HUES64 (cell line): Measurements from ENCODE around the gene SLC28A2.
A peak's percentile ranks its signal among the peaks of the same experiment; 100 is the strongest.
"Not testable (repeated sequence)": the region's sequence is repeated elsewhere in the genome, so short reads cannot be mapped to it uniquely, and the experiment has no call there.

ENCODE experiments used
- H3K27ac ChIP-seq: 2 replicates; pipeline ENCODE4 v1.7.0; 2013; ENCODE audit warnings: low read depth, low read length, inconsistent platforms
- H3K27me3 ChIP-seq: 2 replicates; pipeline ENCODE4 v1.6.1; 2013; ENCODE audit warnings: mild to moderate bottlenecking, low read length; ENCODE audit not compliant: insufficient read depth
- H3K36me3 ChIP-seq: 2 replicates; pipeline ENCODE4 v1.6.1; 2013; ENCODE audit warnings: mild to moderate bottlenecking, low read length; ENCODE audit not compliant: insufficient read depth
- H3K4me1 ChIP-seq: 2 replicates; pipeline ENCODE4 v1.6.1; 2013; ENCODE audit warnings: mild to moderate bottlenecking, low read length, moderate library complexity; ENCODE audit not compliant: insufficient read depth
- H3K4me3 ChIP-seq: 2 replicates; pipeline ENCODE4 v1.5.1; 2013; ENCODE audit warnings: mild to moderate bottlenecking, low read length, moderate library complexity
- H3K9ac ChIP-seq: 2 replicates; pipeline ENCODE4 v1.6.1; 2013; ENCODE audit warnings: mild to moderate bottlenecking, low read depth, low read length
- H3K9me3 ChIP-seq: 2 replicates; pipeline ENCODE4 v1.6.1; 2013; ENCODE audit warnings: low read depth, low read length; ENCODE audit not compliant: insufficient read depth
- WGBS: fragments of 150-250, 120-280 bp; methylation state at CpG from one replicate; pipeline ENCODE4 v1.1.7; 2013; ENCODE audit warnings: missing lambda C conversion rate; 5-methylcytosine and 5-hydroxymethylcytosine counted together

The SLC28A2 gene

DNA sequence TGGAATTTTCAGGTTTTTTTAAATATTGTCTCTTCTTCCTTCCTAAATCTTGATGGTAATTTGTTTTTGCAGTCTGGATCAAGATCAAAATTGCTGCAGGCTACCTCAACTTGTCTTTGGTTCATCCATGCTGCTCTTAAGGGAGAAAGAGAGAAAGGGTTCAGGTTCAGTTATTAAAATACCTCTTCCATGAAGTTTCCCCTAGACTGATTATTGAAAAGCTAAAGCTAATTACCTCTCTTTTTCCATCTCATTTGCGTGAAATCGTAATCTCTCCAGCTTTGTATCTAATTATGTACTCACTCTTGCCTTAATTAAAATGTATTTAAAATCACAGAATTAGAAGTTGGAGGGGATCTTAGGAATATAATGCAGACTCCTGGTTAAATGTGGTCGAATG is 52.7 kb downstream of the SLC28A2 start:
- Histone ChIP-seq H3K36me3 (no peaks in the 10 kb centered on the region), H3K9me3 (peaks cover 18% of the 10 kb centered on the region)
- whole genome bisulfite sequencing: 83% methylated on average over 1 of the region's 3 CpGs

DNA sequence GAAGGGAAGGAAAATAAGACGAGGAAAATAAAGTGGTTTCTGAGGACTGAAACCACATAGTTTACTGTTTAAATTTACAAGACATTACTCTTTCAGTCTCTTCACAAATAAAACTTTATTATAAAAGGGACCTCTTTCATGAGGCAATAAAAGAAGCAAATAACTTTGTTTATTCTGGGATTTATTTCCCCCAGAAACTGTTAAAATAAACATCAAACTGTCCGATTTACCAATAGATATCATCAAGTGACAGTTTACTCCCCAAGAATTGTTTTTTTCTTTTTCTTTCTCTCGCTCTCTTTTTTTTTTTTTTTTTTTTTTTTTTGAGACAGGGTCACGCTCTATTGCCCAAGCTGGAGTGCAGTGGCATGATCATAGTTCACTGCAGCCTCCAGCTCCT is 54.1 kb downstream of the SLC28A2 start:
- Histone ChIP-seq H3K4me1 (no peaks in the 10 kb centered on the region), H3K4me3 (no peak overlapping the region), H3K9me3 (peaks cover 16% of the 10 kb centered on the region; the same call in 1 of the 2 replicates), H3K27me3 (peaks cover 4% of the 10 kb centered on the region; the same call in 1 of the 2 replicates), H3K27ac (no peak overlapping the region), H3K9ac (no peak overlapping the region), H3K36me3 (no peaks in the 10 kb centered on the region)
- 93% methylated on average over 3 of the region's 4 CpGs for WGBS

More for the DNA sequence above, 52.7 kb downstream of the SLC28A2 start:
- Histone ChIP-seq H3K27me3 (peaks cover 4% of the 10 kb centered on the region; the same call in 1 of the 2 replicates), H3K4me1 (no peaks in the 10 kb centered on the region), H3K9ac (no peak overlapping the region), H3K27ac (no peak overlapping the region), H3K4me3 (no peak overlapping the region)

DNA sequence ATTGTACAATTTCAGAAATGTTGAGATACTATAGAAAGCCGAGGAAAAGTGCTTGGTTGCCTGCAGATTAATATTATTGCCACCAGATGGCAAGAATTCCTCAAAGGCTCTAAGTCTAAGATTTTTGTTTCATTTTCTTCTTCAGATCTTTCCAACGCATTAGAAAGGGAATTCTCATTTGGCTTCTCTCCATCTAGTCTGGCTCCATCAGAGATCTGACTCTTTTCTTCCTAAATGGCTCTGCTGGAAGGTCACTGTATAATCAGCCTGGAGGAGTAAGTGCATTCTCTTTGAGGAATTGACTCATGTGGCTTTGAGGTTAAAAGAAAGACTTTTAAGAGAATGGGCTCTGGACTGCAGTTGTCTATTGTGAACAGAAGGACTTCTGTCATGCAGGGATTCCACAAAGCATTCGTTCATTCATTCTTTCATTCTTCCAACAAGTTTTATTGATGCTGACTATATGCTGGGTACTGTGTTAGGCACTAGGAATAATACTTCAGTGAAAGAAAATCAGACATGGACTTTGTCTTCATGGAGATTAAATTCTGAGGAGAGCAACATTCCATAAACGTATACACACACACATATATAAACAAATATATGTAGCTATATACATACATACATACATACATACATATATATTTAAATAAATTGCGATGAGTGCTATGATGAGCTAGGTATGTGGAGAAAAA is 55.3 kb downstream of the SLC28A2 start:
- no peak overlapping the region for H3K4me3 ChIP-seq
- no peak overlapping the region for H3K27ac ChIP-seq
- 75% methylated on average over 3 of the region's 5 CpGs for WGBS
- peaks cover 4% of the 10 kb centered on the region; the same call in 1 of the 2 replicates for H3K27me3 ChIP-seq
- H3K9me3 ChIP-seq: peaks cover 14% of the 10 kb centered on the region; the same call in 1 of the 2 replicates
- H3K9ac ChIP-seq: no peak overlapping the region
- H3K4me1 ChIP-seq: no peaks in the 10 kb centered on the region
- H3K36me3 ChIP-seq: no peaks in the 10 kb centered on the region

DNA sequence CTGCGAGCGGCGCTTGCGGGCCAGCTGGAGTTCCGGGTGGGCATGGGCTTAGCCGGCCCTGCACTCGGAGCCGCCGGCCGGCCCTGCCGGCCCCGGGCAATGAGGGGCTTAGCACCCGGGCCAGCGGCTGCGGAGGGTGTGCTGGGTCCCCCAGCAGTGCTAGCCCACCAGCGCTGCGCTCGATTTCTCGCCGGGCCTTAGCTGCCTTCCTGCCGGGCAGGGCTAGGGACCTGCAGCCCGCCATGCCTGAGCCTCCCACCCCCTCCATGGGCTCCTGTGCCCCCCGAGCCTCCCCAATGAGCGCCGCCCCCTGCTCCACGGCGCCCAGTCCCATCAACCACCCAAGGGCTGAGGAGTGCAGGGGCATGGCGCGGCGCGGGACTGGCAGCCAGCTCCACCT is 62.1 kb downstream of the SLC28A2 start:
- H3K4me3 ChIP-seq, H3K4me1 ChIP-seq, H3K27me3 ChIP-seq, H3K9ac ChIP-seq, H3K9me3 ChIP-seq, H3K27ac ChIP-seq, H3K36me3 ChIP-seq: not testable (repeated sequence)
- 90% methylated on average over 31 of the region's 31 CpGs for WGBS

DNA sequence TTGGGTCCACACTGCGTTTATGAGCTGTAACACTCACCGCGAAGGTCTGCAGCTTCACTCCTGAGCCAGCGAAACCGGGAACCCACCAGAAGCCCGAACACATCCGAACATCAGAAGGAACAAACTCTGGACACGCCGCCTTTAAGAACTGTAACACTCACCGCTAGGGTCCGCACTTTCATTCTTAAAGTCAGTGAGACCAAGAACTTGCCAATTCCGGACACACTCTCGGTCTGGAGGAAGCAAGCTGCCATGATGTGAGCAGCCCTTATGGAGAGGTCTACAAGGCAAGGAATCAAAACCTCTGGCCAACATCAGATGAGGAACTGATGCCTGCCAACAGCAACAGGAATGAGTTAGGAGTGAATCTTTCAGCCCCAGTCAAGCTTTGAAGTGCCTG is 62.9 kb downstream of the SLC28A2 start:
- H3K4me3 ChIP-seq: no peak overlapping the region
- H3K36me3 ChIP-seq: no peaks in the 10 kb centered on the region
- H3K27ac ChIP-seq: no peak overlapping the region
- H3K4me1 ChIP-seq: no peaks in the 10 kb centered on the region
- no peak overlapping the region for H3K9ac ChIP-seq
- WGBS: 91% methylated on average over 13 of the region's 13 CpGs
- H3K9me3 ChIP-seq: no peaks in the 10 kb centered on the region
- no peaks in the 10 kb centered on the region for H3K27me3 ChIP-seq

DNA sequence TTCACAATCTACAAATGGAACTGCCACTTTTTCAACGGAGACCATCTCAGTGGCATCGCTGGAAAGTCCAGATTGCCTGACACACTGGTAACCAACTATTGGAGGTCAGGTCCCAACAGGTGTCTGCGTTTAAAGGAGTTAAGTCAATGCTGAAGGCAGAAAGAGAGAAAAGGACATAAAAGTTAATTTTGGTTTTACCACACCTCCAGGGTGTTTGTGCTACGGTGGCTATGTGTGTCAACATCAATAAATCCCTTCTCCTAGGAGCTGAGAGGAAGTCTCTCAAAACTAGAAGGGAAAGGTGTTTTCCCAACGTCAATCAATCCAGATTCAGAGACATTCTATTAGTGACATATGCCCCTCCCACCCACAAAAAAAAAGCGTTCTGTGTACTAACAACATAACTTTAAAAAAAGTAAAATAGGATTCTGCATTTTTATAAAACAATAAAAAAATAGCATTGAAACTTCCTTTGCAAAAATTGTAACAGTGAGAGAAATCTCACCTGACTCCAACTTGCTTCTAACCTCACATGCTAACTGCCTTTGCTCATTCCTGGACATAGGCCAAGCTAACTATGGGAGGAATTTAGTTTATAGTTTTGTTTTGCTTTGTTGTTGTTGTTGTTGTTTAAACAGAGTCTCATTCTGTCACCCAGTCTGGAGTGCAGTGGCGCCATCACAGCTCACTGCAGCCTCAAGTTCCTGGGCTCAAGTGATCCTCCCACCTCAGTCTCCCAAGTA is 67.6 kb downstream of the SLC28A2 start:
- no peak overlapping the region for H3K9ac ChIP-seq
- 89% methylated on average over 6 of the region's 7 CpGs for WGBS

DNA sequence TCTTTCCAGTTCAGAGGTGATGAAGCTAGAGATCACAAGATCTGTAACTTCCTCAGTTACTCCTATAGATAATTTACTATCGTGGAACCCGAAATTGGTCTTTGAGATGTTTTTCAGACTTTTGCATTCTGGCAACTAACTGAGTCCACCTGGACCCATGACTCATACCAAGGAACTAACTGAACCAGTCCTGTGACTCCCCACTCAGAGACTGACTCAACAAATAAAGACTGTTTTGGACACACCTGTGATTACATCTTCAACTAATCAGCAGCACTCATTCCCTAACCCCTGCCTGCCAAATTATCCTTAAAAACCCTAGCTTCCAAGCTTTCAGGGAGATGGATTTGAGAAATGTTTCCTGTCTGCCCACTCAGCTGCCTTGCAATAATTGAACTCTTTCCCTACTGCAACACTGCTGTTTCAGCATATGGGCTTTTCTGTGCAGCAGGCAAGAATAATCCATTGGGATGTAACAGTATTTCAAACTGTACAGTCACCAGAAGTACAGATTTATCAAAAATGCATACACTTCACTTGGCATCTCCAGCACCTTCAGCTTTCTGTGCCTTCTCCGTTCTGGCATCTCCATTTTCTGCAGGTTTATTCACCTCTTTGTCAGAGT is 68.7 kb downstream of the SLC28A2 start:
- H3K36me3 ChIP-seq: no peaks in the 10 kb centered on the region
- H3K9ac ChIP-seq: no peak overlapping the region
- H3K4me3 ChIP-seq: no peak overlapping the region
- no peaks in the 10 kb centered on the region for H3K9me3 ChIP-seq
- no peaks in the 10 kb centered on the region for H3K4me1 ChIP-seq
- WGBS: 88% methylated on average over 3 of the region's 3 CpGs
- no peak overlapping the region for H3K27ac ChIP-seq
- H3K27me3 ChIP-seq: no peaks in the 10 kb centered on the region

More for the DNA sequence above, 67.6 kb downstream of the SLC28A2 start:
- no peak overlapping the region for H3K27ac ChIP-seq
- H3K36me3 ChIP-seq: no peaks in the 10 kb centered on the region
- no peaks in the 10 kb centered on the region for H3K27me3 ChIP-seq
- H3K4me3 ChIP-seq: no peak overlapping the region
- no peaks in the 10 kb centered on the region for H3K4me1 ChIP-seq
- no peaks in the 10 kb centered on the region for H3K9me3 ChIP-seq

DNA sequence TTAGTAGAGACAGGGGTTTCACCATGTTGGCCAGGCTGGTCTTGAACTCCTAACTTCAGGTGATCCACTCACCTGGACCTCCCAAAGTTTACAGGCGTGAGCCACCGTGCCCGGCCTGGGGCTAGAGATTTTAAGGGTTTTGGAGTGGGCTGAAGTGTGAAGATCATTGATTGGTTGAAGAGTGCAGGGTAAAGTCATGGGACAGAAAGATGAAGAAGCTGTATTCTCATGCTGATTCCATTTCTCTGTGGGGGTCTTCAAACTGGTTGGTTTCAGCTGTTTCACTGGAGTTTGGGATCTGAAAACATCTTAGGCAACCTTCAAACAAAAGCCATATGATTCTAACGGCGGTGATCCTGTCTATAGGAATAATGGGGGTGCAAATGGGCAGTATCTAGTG is 74.2 kb downstream of the SLC28A2 start:
- Histone ChIP-seq H3K9ac (no peak overlapping the region), H3K36me3 (no peaks in the 10 kb centered on the region), H3K27me3 (no peaks in the 10 kb centered on the region), H3K4me1 (peaks cover 17% of the 10 kb centered on the region), H3K9me3 (no peaks in the 10 kb centered on the region), H3K4me3 (no peak overlapping the region), H3K27ac (peak overlapping the region; percentile 44; the same call in 1 of the 2 replicates)
- WGBS: 56% methylated on average over 5 of the region's 5 CpGs

DNA sequence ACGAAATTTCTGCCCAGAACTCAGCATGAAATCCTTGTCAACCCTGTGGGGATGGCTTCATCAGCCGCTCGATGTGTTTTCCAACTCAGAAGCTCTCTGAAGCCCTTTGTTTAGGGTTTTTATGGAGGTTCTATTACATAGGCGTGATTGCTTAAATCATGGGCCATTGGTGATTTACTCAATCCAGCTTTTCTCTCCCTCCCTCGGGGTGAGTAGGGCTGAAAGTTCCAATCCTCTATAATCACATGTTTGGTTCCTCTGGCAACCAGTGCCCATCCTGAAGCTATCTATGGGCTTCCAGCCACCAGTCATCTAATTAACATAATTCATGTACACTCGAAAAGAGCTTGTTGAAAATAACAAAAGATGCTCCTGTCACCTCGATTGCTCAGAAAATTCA is 74.7 kb downstream of the SLC28A2 start:
- H3K27me3 ChIP-seq: no peaks in the 10 kb centered on the region

More for the DNA sequence above, 74.7 kb downstream of the SLC28A2 start:
- 64% methylated on average over 7 of the region's 7 CpGs for WGBS
- H3K9me3 ChIP-seq: no peaks in the 10 kb centered on the region
- no peak overlapping the region for H3K9ac ChIP-seq
- H3K27ac ChIP-seq: peak overlapping the region; percentile 44; the same call in 1 of the 2 replicates
- H3K4me1 ChIP-seq: peaks cover 17% of the 10 kb centered on the region
- H3K4me3 ChIP-seq: no peak overlapping the region
- no peaks in the 10 kb centered on the region for H3K36me3 ChIP-seq
